ENCODE measurements around the gene ADAP1. TPM values are rescaled to one million over a fixed set of nuclear protein-coding genes. Genes with fewer than 3 reads are reported as not detected.

Gene ADAP1
- polyA plus RNA-seq, 1 donor (not counting 4 experiments of a cell fraction or from before 2014, with no cell fraction given) = 4.3 TPM

DNA sequence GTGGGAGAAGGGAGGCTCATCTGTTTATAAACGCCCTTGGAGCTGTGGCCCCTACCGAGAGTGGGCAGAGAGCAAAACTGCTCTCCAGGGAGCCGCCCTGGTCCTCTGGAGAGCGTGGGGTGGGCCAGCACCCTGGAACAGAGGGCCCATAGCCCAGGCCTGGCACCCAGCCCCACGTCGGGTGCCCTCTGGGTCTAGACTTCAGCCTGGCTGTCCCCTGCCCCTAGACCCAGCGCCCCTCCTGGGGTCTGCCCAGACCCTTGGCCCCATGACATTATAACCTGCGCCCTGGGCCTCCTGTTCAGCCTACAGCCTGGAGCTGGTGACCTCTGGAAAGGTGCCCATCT is 53.5 kb downstream of the ADAP1 start:
- H3K4me3 ChIP-seq (ENCODE audit: control insufficient read depth in 2 of 3, extremely low read depth in 1 of 3, insufficient read depth in 2 of 3, low read depth in 1 of 3, low read length in 3 of 3) = no peak overlapping the region
- H3K9me1 ChIP-seq (ENCODE audit: control insufficient read depth, extremely low read depth, insufficient read depth, low read length) = no peaks in the 10 kb centered on the region
- H3K27ac ChIP-seq (ENCODE audit: control insufficient read depth, insufficient read depth, low read length) = no peak overlapping the region
- H3K4me2 ChIP-seq (ENCODE audit: control insufficient read depth, extremely low read depth, insufficient read depth, low read depth, low read length) = no peak overlapping the region
- H4K20me1 ChIP-seq (ENCODE audit: control insufficient read depth, extremely low read depth, insufficient read depth, low read length) = no peaks in the 10 kb centered on the region
- no peak overlapping the region for H3K9ac ChIP-seq (ENCODE audit: control insufficient read depth, extremely low read depth, insufficient read depth, low read length)
- no peaks in the 10 kb centered on the region for H3K9me3 ChIP-seq (ENCODE audit: control insufficient read depth, low read depth, low read length)
- H3K4me1 ChIP-seq (ENCODE audit: control insufficient read depth, extremely low read depth, insufficient read depth, low read length) = no peaks in the 10 kb centered on the region
- TF ChIP-seq, protein P1, sequence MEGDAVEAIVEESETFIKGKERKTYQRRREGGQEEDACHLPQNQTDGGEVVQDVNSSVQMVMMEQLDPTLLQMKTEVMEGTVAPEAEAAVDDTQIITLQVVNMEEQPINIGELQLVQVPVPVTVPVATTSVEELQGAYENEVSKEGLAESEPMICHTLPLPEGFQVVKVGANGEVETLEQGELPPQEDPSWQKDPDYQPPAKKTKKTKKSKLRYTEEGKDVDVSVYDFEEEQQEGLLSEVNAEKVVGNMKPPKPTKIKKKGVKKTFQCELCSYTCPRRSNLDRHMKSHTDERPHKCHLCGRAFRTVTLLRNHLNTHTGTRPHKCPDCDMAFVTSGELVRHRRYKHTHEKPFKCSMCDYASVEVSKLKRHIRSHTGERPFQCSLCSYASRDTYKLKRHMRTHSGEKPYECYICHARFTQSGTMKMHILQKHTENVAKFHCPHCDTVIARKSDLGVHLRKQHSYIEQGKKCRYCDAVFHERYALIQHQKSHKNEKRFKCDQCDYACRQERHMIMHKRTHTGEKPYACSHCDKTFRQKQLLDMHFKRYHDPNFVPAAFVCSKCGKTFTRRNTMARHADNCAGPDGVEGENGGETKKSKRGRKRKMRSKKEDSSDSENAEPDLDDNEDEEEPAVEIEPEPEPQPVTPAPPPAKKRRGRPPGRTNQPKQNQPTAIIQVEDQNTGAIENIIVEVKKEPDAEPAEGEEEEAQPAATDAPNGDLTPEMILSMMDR (optimal IDR thresholded peaks at IDR 0.05 in 1 of 3, IDR thresholded peaks at IDR 0.05 in 1 of 3, conservative IDR thresholded peaks at IDR 0.05 in 1 of 3; ENCODE audit: extremely low read depth in 1 of 3, insufficient read depth in 2 of 3, low read length in 3 of 3) = no peak
- no peak for DNase-seq (ENCODE audit: low read depth, low spot score)
- no peak for FAIRE-seq
- dilution Hi-C loops (cut with MboI; ENCODE audit: extremely low pct_ligation_motif_present, low sequenced_read_pairs) = no loop called here
- no peaks in the 10 kb centered on the region for H3K79me2 ChIP-seq (ENCODE audit: control insufficient read depth, insufficient read depth, low read length)
- peaks cover 0 to 4% of the 10 kb centered on the region in 2 experiments for H3K36me3 ChIP-seq (ENCODE audit: control insufficient read depth in 2 of 2, extremely low read depth in 1 of 2, insufficient read depth in 2 of 2, low read length in 2 of 2)
- peaks cover 16% of the 10 kb centered on the region for H3K27me3 ChIP-seq (ENCODE audit: control insufficient read depth, extremely low read depth, insufficient read depth, low read length)
- H2AFZ ChIP-seq (ENCODE audit: control insufficient read depth, low read length) = no peak overlapping the region

DNA sequence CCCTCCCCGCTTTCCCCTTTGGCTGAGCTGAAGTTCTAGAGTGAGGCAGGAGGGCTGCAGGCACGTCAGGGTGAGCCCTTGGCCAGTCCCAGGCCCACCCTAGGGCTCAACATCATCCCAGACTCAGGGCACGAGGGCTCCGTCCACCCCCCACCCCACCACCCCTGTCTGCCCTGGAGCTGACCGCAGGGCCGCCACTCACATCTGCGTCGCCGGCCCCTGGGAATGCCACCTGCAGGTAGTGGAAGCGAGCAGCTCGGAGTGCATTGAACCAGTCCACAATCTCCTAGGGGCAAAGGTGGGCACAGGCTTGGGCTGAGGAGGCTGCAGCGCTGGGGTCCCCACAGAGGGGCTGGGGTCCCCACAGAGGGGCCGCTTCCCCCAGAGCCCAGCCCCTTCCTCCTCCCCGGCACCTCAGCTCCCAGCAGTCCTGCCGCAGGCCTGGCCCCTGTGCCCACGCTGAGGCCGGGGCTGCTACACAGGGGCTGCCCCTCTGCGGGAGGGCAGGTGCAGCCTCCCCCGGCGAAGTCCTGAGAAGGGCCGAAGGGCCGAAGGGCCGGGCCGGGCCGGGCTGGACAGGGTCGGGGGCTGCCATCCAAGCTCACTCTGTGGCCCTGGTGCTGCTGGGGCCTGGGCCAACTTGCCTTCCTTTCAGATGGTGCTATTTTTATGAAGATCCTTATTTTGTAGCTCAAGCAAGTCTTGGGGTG is 54.0 kb downstream of the ADAP1 start:
- no peak overlapping the region for H3K9ac ChIP-seq (ENCODE audit: control insufficient read depth, extremely low read depth, insufficient read depth, low read length)
- dilution Hi-C loops (cut with MboI; ENCODE audit: extremely low pct_ligation_motif_present, low sequenced_read_pairs) = no loop called here
- no peaks in the 10 kb centered on the region for H3K79me2 ChIP-seq (ENCODE audit: control insufficient read depth, insufficient read depth, low read length)
- no peak overlapping the region for H3K4me3 ChIP-seq (ENCODE audit: control insufficient read depth in 2 of 3, extremely low read depth in 1 of 3, insufficient read depth in 2 of 3, low read depth in 1 of 3, low read length in 3 of 3)
- peaks cover 16% of the 10 kb centered on the region for H3K27me3 ChIP-seq (ENCODE audit: control insufficient read depth, extremely low read depth, insufficient read depth, low read length)
- no peak overlapping the region for H3K27ac ChIP-seq (ENCODE audit: control insufficient read depth, insufficient read depth, low read length)
- no peaks in the 10 kb centered on the region for H3K9me1 ChIP-seq (ENCODE audit: control insufficient read depth, extremely low read depth, insufficient read depth, low read length)
- no peaks in the 10 kb centered on the region for H3K4me1 ChIP-seq (ENCODE audit: control insufficient read depth, extremely low read depth, insufficient read depth, low read length)
- H3K9me3 ChIP-seq (ENCODE audit: control insufficient read depth, low read depth, low read length) = no peaks in the 10 kb centered on the region
- H3K36me3 ChIP-seq (ENCODE audit: control insufficient read depth in 2 of 2, extremely low read depth in 1 of 2, insufficient read depth in 2 of 2, low read length in 2 of 2) = peaks cover 0 to 4% of the 10 kb centered on the region in 2 experiments
- TF ChIP-seq, protein P1 (optimal IDR thresholded peaks at IDR 0.05 in 1 of 3, IDR thresholded peaks at IDR 0.05 in 1 of 3, conservative IDR thresholded peaks at IDR 0.05 in 1 of 3; ENCODE audit: extremely low read depth in 1 of 3, insufficient read depth in 2 of 3, low read length in 3 of 3) = no peak
- TF ChIP-seq EZH2 (IDR thresholded peaks at IDR 0.05; ENCODE audit: low read length) = no peak
- H2AFZ ChIP-seq (ENCODE audit: control insufficient read depth, low read length) = no peak overlapping the region
- FAIRE-seq (no peak), DNase-seq (ENCODE audit: low read depth, low spot score) (no peak)
- no peak overlapping the region for H3K4me2 ChIP-seq (ENCODE audit: control insufficient read depth, extremely low read depth, insufficient read depth, low read depth, low read length)
- no peaks in the 10 kb centered on the region for H4K20me1 ChIP-seq (ENCODE audit: control insufficient read depth, extremely low read depth, insufficient read depth, low read length)

All from keratinocyte (primary cell).